Calu3 (cell line): ENCODE measurements around the gene ARL15. TPM values are rescaled to one million over a fixed set of nuclear protein-coding genes. Genes with fewer than 3 reads are reported as not detected.

Source experiments
- BruUV-seq: library from RNA; stranded (reverse); fragments of 400-500 nt; replicated peaks from 2 replicates; lab custom pipeline; 2021; lab: Mats Ljungman, UMichigan
- CTCF ChIA-PET: fragments of 300-600 bp; sonication (Branson Sonifier 250); formaldehyde crosslinking; loops from one replicate; lab custom pipeline; 2022; ENCODE audit warnings: antibody characterized with exemption; lab: Charles Lee
- DNase-seq: peaks from one replicate; pipeline ENCODE4 v3.0.0; 2022
- H3K27ac Mint-ChIP-seq: one replicate; pipeline ENCODE4 v1.8.0; 2022; ENCODE audit warnings: mixed read lengths; ENCODE audit not compliant: unreplicated experiment
- H3K27me3 Mint-ChIP-seq: one replicate; pipeline ENCODE4 v1.8.0; 2022; ENCODE audit warnings: mixed read lengths; ENCODE audit not compliant: unreplicated experiment
- H3K36me3 Mint-ChIP-seq: one replicate; pipeline ENCODE4 v1.8.0; 2022; ENCODE audit warnings: mild to moderate bottlenecking, moderate library complexity, mixed read lengths; ENCODE audit not compliant: insufficient read depth, unreplicated experiment
- H3K4me1 Mint-ChIP-seq: one replicate; pipeline ENCODE4 v1.8.0; 2022; ENCODE audit warnings: mild to moderate bottlenecking, low read depth, mixed read lengths; ENCODE audit not compliant: unreplicated experiment
- H3K4me3 Mint-ChIP-seq: one replicate; pipeline ENCODE4 v1.8.0; 2022; ENCODE audit warnings: mild to moderate bottlenecking, low read depth, moderate library complexity, mixed read lengths; ENCODE audit not compliant: unreplicated experiment
- H3K9me3 Mint-ChIP-seq: one replicate; pipeline ENCODE4 v1.8.0; 2022; ENCODE audit warnings: low read depth, mixed read lengths; ENCODE audit not compliant: unreplicated experiment
- intact Hi-C: fragments of 100-400 bp; cut with micrococcal nuclease; formaldehyde crosslinking; loops from one replicate; pipeline ENCODE4 v1.10.0; 2022; ENCODE audit not compliant: unreplicated experiment
- total RNA-seq: library from RNA; stranded (reverse); gene quantifications from 2 replicates; pipeline ENCODE4 v1.2.3, GENCODE V29; 2022
- TF ChIP-seq, protein P1 (sequence below): fragments of 200-600 bp; IDR thresholded peaks from one replicate; pipeline ENCODE4 v1.8.0; 2022; ENCODE audit warnings: antibody characterized with exemption; ENCODE audit not compliant: unreplicated experiment

ARL15 gene
- total RNA-seq, 1 experiment from 2014 or later, result 15.1 TPM

DNA sequence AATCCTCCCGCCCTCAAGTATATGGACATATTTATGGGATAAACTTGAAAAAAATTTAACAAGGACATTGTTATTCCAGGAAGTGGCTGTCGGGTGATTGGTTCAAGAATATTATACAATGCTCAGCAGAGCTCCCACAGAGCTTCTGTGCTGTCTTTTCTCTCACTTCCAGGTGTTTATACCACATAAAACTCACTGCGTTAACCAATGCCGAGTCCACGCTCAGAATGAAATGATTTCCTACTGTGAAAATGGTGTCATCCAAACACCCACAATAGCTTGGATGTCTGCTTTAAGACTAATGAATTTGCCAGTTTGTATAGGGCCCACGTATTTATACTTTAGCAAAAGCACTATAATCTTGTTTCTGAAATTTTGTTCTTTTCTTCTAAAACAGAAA, 381.7 kb downstream of the ARL15 start:
- no peak for DNase-seq
- no peaks in the 10 kb centered on the region for H3K4me1 Mint-ChIP-seq
- CTCF ChIA-PET, result no interaction called here
- intact Hi-C loops, result no loop called here
- H3K9me3 Mint-ChIP-seq, result no peaks in the 10 kb centered on the region
- H3K4me3 Mint-ChIP-seq, result no peak overlapping the region
- H3K36me3 Mint-ChIP-seq, result no peaks in the 10 kb centered on the region
- TF ChIP-seq, protein P1, sequence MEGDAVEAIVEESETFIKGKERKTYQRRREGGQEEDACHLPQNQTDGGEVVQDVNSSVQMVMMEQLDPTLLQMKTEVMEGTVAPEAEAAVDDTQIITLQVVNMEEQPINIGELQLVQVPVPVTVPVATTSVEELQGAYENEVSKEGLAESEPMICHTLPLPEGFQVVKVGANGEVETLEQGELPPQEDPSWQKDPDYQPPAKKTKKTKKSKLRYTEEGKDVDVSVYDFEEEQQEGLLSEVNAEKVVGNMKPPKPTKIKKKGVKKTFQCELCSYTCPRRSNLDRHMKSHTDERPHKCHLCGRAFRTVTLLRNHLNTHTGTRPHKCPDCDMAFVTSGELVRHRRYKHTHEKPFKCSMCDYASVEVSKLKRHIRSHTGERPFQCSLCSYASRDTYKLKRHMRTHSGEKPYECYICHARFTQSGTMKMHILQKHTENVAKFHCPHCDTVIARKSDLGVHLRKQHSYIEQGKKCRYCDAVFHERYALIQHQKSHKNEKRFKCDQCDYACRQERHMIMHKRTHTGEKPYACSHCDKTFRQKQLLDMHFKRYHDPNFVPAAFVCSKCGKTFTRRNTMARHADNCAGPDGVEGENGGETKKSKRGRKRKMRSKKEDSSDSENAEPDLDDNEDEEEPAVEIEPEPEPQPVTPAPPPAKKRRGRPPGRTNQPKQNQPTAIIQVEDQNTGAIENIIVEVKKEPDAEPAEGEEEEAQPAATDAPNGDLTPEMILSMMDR, result no peak
- H3K27ac Mint-ChIP-seq, result no peak overlapping the region
- BruUV-seq, result no TSS peak
- no peaks in the 10 kb centered on the region for H3K27me3 Mint-ChIP-seq

DNA sequence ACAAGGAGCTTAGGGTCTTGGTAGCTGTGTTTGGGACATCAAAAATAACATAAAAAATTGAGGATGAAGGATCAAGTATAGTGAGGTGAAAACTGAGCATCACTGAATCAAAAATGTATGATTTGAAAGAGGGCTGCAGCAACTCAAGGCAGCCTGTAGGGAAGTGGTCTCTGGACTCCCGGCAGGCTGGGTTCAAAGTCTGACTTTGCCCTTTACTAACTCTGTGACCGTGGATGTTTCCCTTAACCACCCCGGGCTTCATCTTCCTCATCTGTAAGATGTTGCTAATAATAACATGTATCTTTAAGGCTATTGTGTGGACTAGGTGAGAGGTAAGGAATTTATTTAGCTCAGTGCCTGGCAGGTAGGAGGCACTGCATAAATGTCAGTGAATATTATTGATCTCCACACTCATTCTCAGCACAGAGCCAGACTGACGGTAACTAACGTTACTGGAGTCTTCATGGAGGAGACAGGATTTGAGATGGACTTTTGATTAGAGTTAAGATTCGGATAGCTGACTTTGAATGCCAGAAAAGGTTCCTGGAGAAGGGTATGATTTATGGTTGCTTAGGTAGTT, 382.6 kb downstream of the ARL15 start:
- CTCF ChIA-PET, result interaction anchor here (0.9 to 1.3 kb wide), 2 partner anchors 9 to 14 kb away, joined by 3 read pairs; no protein-coding TSS in a partner anchor
- H3K9me3 Mint-ChIP-seq, result no peaks in the 10 kb centered on the region
- no peak overlapping the region for H3K27ac Mint-ChIP-seq
- intact Hi-C loops, result no loop called here
- no peaks in the 10 kb centered on the region for H3K4me1 Mint-ChIP-seq
- no peaks in the 10 kb centered on the region for H3K36me3 Mint-ChIP-seq
- no peak for DNase-seq
- no peak overlapping the region for H3K4me3 Mint-ChIP-seq
- H3K27me3 Mint-ChIP-seq, result no peaks in the 10 kb centered on the region
- TF ChIP-seq, protein P1, result no peak
- no TSS peak for BruUV-seq

DNA sequence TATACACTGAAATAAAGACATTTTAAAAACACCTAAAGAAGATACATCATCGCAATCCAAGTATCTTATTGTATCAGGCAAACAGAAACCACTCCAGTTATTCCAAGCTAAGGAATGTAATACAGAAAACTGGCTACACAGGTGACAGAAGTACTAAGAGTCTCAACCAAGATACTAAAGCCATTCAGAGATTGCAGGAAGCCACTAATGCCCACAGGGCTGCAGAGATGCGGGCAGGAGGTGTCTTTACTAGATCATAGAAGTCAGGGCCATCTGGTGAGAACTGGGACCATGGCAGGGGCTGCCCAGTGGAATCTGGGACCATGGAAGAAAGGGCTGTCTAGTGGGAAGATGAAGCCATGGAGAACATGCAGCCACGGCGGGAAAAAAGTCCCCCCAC, 384.3 kb downstream of the ARL15 start:
- CTCF ChIA-PET, result no interaction called here
- H3K4me3 Mint-ChIP-seq, result no peak overlapping the region
- no peaks in the 10 kb centered on the region for H3K36me3 Mint-ChIP-seq
- DNase-seq, result no peak
- H3K4me1 Mint-ChIP-seq, result no peaks in the 10 kb centered on the region
- TF ChIP-seq, protein P1, result no peak
- intact Hi-C loops, result no loop called here
- no TSS peak for BruUV-seq
- no peak overlapping the region for H3K27ac Mint-ChIP-seq
- no peaks in the 10 kb centered on the region for H3K27me3 Mint-ChIP-seq
- H3K9me3 Mint-ChIP-seq, result no peaks in the 10 kb centered on the region

DNA sequence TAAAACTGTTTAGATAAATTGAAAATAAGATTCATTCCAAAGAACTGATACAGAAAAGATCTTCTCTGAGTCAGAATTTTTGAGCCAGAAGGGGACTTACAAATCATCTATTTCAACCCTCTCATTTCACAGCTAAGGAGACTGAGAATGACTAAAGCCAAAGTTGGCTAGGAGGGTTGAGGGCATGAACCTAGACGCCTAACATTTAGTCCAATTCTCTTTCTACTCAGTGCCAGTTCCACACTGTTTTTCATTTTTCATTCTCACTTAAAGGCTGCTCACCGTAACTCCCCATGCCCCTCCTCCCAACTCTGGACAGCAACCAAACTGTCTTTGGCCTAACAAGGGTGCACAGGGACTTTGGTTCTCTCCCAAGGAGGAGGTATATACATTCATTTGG, 386.0 kb downstream of the ARL15 start:
- H3K36me3 Mint-ChIP-seq, result no peaks in the 10 kb centered on the region
- no peak overlapping the region for H3K4me3 Mint-ChIP-seq
- no peak for DNase-seq
- H3K9me3 Mint-ChIP-seq, result no peaks in the 10 kb centered on the region
- H3K27me3 Mint-ChIP-seq, result no peaks in the 10 kb centered on the region
- no peak overlapping the region for H3K27ac Mint-ChIP-seq
- BruUV-seq, result no TSS peak
- CTCF ChIA-PET, result no interaction called here
- TF ChIP-seq, protein P1, result no peak
- H3K4me1 Mint-ChIP-seq, result no peaks in the 10 kb centered on the region
- intact Hi-C loops, result no loop called here
